SK-N-SH (cell line): ENCODE measurements around the gene PTOV1. TPM values are rescaled to one million over a fixed set of nuclear protein-coding genes. Genes with fewer than 3 reads are reported as not detected.

Experiments
- CTCF ChIA-PET: fragments of 300-600, 350-600 bp; formaldehyde crosslinking; extraction: SDS; loops from one replicate; lab custom pipeline; 2021; lab: Yijun Ruan, JAX
- POLR2A ChIA-PET: fragments of 350-600 bp; sonication (Branson Sonifier 250); formaldehyde crosslinking; extraction: SDS; loops from one replicate; lab custom pipeline; 2020; ENCODE audit warnings: antibody characterized with exemption, inconsistent platforms; lab: Yijun Ruan, JAX
- DNase-seq: peaks from one replicate; pipeline ENCODE4 v3.0.0; 2012
- H2AFZ ChIP-seq: fragments of 200-600 bp; sonication (generic); 2 replicates; pipeline ENCODE4 v1.8.1; 2016; ENCODE audit warnings: antibody characterized with exemption, mild to moderate bottlenecking, low read depth
- H3F3A ChIP-seq: fragments of 200-600 bp; sonication (generic); replicated peaks from 2 replicates; pipeline ENCODE3; 2016; ENCODE audit warnings: antibody characterized with exemption, mild to moderate bottlenecking; ENCODE audit not compliant: insufficient read depth
- H3K27ac ChIP-seq, 2 experiments: fragments of 200-500 bp in 1 of 2; fragments of 200-600 bp in 1 of 2; sonication (Bioruptor generic) in 1 of 2; sonication (generic), shearing (Covaris generic) in 1 of 2; 2 replicates each; pipeline versions ENCODE4 v1.5.1 to v1.6.1; 2014 to 2016; ENCODE audit warnings: low read depth in 2 of 2, inconsistent platforms in 1 of 2, low read length in 1 of 2, mild to moderate bottlenecking in 1 of 2, mixed read lengths in 1 of 2
- H3K27me3 ChIP-seq: fragments of 200-600 bp; sonication (generic), shearing (Covaris generic); 2 replicates; pipeline ENCODE4 v1.6.1; 2016; ENCODE audit warnings: mixed run types; ENCODE audit not compliant: insufficient read depth
- H3K36me3 ChIP-seq, 2 experiments: fragments of 200-500 bp in 1 of 2; fragments of 200-600 bp in 1 of 2; sonication (Bioruptor generic) in 1 of 2; sonication (generic) in 1 of 2; replicated peaks in 1 of 2; 2 replicates each; pipeline versions ENCODE3 to v1.5.1; 2014 to 2016; ENCODE audit warnings: low read length in 1 of 2, mild to moderate bottlenecking in 1 of 2; ENCODE audit not compliant: insufficient read depth in 2 of 2, control insufficient read depth in 1 of 2
- H3K4me1 ChIP-seq, 2 experiments: fragments of 200-500 bp in 1 of 2; fragments of 200-600 bp in 1 of 2; sonication (Bioruptor generic) in 1 of 2; sonication (generic), shearing (Covaris generic) in 1 of 2; 2 replicates each; pipeline versions ENCODE4 v1.5.1 to v1.6.1; 2014 to 2016; ENCODE audit warnings: low read depth in 1 of 2, low read length in 1 of 2, mixed run types in 1 of 2; ENCODE audit not compliant: insufficient read depth in 2 of 2, control insufficient read depth in 1 of 2
- H3K4me2 ChIP-seq: fragments of 200-600 bp; sonication (generic), shearing (Covaris generic); 2 replicates; pipeline ENCODE4 v1.6.1; 2017; ENCODE audit warnings: mixed run types
- H3K4me3 ChIP-seq, 2 experiments: fragments of 200-500 bp in 1 of 2; fragments of 200-600 bp in 1 of 2; sonication (Bioruptor generic) in 1 of 2; sonication (generic), shearing (Covaris generic) in 1 of 2; 2 replicates each; pipeline versions ENCODE4 v1.5.1 to v1.8.1; 2014 to 2016; ENCODE audit warnings: low read depth in 2 of 2, inconsistent platforms in 1 of 2, low read length in 1 of 2, mild to moderate bottlenecking in 1 of 2, mixed read lengths in 1 of 2, moderate library complexity in 1 of 2
- H3K79me2 ChIP-seq: fragments of 200-600 bp; sonication (generic); 2 replicates; pipeline ENCODE4 v1.8.1; 2017; ENCODE audit warnings: mild to moderate bottlenecking; ENCODE audit not compliant: insufficient read depth
- H3K9ac ChIP-seq: fragments of 200-600 bp; sonication (generic); 2 replicates; pipeline ENCODE4 v1.6.1; 2017; ENCODE audit warnings: mixed run types
- H3K9me2 ChIP-seq: fragments of 200-600 bp; sonication (generic); 2 replicates; pipeline ENCODE4 v1.6.1; 2017; ENCODE audit warnings: mixed run types
- H3K9me3 ChIP-seq: fragments of 200-600 bp; sonication (generic); 2 replicates; pipeline ENCODE4 v1.6.1; 2017; ENCODE audit warnings: mixed run types, mild to moderate bottlenecking, moderate library complexity
- H4K20me1 ChIP-seq: fragments of 200-600 bp; sonication (generic); 2 replicates; pipeline ENCODE4 v1.6.1; 2017; ENCODE audit warnings: mild to moderate bottlenecking, mixed run types; ENCODE audit not compliant: insufficient read depth
- CHD2 ChIP-seq: fragments of 150-350 bp; IDR thresholded peaks from 2 replicates; pipeline ENCODE4 v1.6.1; 2018; ENCODE audit warnings: low read length; ENCODE audit not compliant: partially characterized antibody
- CTCF ChIP-seq: fragments of 200-600 bp; sonication (generic); IDR thresholded peaks from 2 replicates; pipeline ENCODE4 v1.6.1; 2017; ENCODE audit warnings: antibody characterized with exemption, mild to moderate bottlenecking, moderate library complexity
- ELF1 ChIP-seq: IDR thresholded peaks from 2 replicates; pipeline ENCODE4 v1.4.0; 2012
- EP300 ChIP-seq, 2 experiments: IDR thresholded peaks; 2 replicates each; pipeline versions ENCODE4 v1.4.0 to v1.6.1; 2012; ENCODE audit warnings: borderline replicate concordance in 1 of 2, low read depth in 1 of 2, low read length in 1 of 2
- EZH2phosphoT487 ChIP-seq: fragments of 200-600 bp; sonication (generic); IDR thresholded peaks from 2 replicates; pipeline ENCODE4 v1.6.1; 2017; ENCODE audit warnings: low read depth, mixed run types, mild to moderate bottlenecking, antibody characterized with exemption, moderate library complexity, borderline replicate concordance
- FOSL2 ChIP-seq: IDR thresholded peaks from 2 replicates; pipeline ENCODE4 v1.4.0; 2012; ENCODE audit warnings: low read depth, mild to moderate bottlenecking, moderate library complexity, borderline replicate concordance
- FOXJ3 ChIP-seq: sonication (generic); formaldehyde crosslinking; IDR thresholded peaks from 2 replicates; pipeline ENCODE4 v1.5.1; 2020; ENCODE audit warnings: mild to moderate bottlenecking, missing genetic modification reagents
- FOXM1 ChIP-seq: IDR thresholded peaks from 2 replicates; pipeline ENCODE4 v1.4.0; 2012; ENCODE audit warnings: low read depth, mild to moderate bottlenecking
- GATA2 ChIP-seq: sonication (generic); formaldehyde crosslinking; IDR thresholded peaks from 2 replicates; pipeline ENCODE4 v1.5.0; 2020; ENCODE audit warnings: mild to moderate bottlenecking, missing genetic modification reagents
- IRF3 ChIP-seq: fragments of 150-350 bp; IDR thresholded peaks from 2 replicates; pipeline ENCODE4 v1.6.1; 2016; ENCODE audit warnings: mild to moderate bottlenecking, low read depth, low read length
- MAX ChIP-seq: IDR thresholded peaks from 2 replicates; pipeline ENCODE4 v1.4.0; 2012; ENCODE audit warnings: low read depth
- MEF2A ChIP-seq: IDR thresholded peaks from 2 replicates; pipeline ENCODE4 v1.4.0; 2012; ENCODE audit warnings: low read depth, borderline replicate concordance
- NFIC ChIP-seq: IDR thresholded peaks from 2 replicates; pipeline ENCODE4 v1.4.0; 2012; ENCODE audit warnings: borderline replicate concordance
- POLR2AphosphoS5 ChIP-seq: IDR thresholded peaks from 2 replicates; pipeline ENCODE4 v1.6.1; 2012; ENCODE audit warnings: low read depth, low read length
- RAD21 ChIP-seq: IDR thresholded peaks from 2 replicates; pipeline ENCODE4 v1.6.1; 2012; ENCODE audit warnings: mild to moderate bottlenecking, low read length
- RCOR1 ChIP-seq: fragments of 150-350 bp; IDR thresholded peaks from 2 replicates; pipeline ENCODE4 v1.6.1; 2017; ENCODE audit warnings: antibody characterized with exemption, low read length
- RFX5 ChIP-seq: IDR thresholded peaks from 2 replicates; pipeline ENCODE4 v1.6.1; 2012; ENCODE audit warnings: mild to moderate bottlenecking, improper control_type of control experiment, low read length
- RXRA ChIP-seq: IDR thresholded peaks from 2 replicates; pipeline ENCODE4 v1.4.0; 2012; ENCODE audit warnings: low read depth, mild to moderate bottlenecking, borderline replicate concordance
- SIN3A ChIP-seq: IDR thresholded peaks from 2 replicates; pipeline ENCODE4 v1.6.1; 2012; ENCODE audit warnings: low read depth, mild to moderate bottlenecking, low read length, moderate library complexity, borderline replicate concordance
- SMC3 ChIP-seq: IDR thresholded peaks from 2 replicates; pipeline ENCODE4 v1.6.1; 2012; ENCODE audit warnings: low read depth, low read length, improper control_type of control experiment
- TAF1 ChIP-seq: IDR thresholded peaks from 2 replicates; pipeline ENCODE4 v1.6.1; 2012; ENCODE audit warnings: low read depth, mild to moderate bottlenecking, low read length, moderate library complexity, borderline replicate concordance
- TCF12 ChIP-seq: IDR thresholded peaks from 2 replicates; pipeline ENCODE4 v1.4.0; 2012
- TEAD4 ChIP-seq: IDR thresholded peaks from 2 replicates; pipeline ENCODE4 v1.4.0; 2012; ENCODE audit warnings: mild to moderate bottlenecking, borderline replicate concordance; ENCODE audit not compliant: insufficient read depth
- USF1 ChIP-seq: IDR thresholded peaks from 2 replicates; pipeline ENCODE4 v1.4.0; 2012; ENCODE audit warnings: low read depth, borderline replicate concordance
- WGBS: methylation state at CpG from one replicate; pipeline ENCODE4 v1.1.6; 2017; ENCODE audit warnings: low lambda C conversion rate; 5-methylcytosine and 5-hydroxymethylcytosine counted together
- polyA plus RNA-seq, 3 experiments: library from polyadenylated mRNA; depleted of rRNA; stranded (reverse); fragments of >200 nt; gene quantifications; 2 replicates each; pipeline ENCODE4 v1.2.3, GENCODE V29; 2012

PTOV1 gene
- polyA plus RNA-seq, 1 of the 3 experiments (the other 2 are of a cell fraction) = 95.0 TPM

GRCh38 chr19:49894879-49895565 lies 44.1 kb downstream of the PTOV1 start:
- no peaks in the 10 kb centered on the region for H4K20me1 ChIP-seq
- no peaks in the 10 kb centered on the region for H3K27me3 ChIP-seq
- no peak overlapping the region for H3K4me2 ChIP-seq
- no peak overlapping the region for H3K27ac ChIP-seq
- POLR2A ChIA-PET = interaction anchor here (1.0 kb wide), 1 partner anchor 18 kb away, joined by 3 read pairs; no protein-coding TSS in a partner anchor
- no peak overlapping the region for H3K4me3 ChIP-seq
- no peak overlapping the region for H3K9ac ChIP-seq
- H3K4me1 ChIP-seq = peaks cover 0 to 11% of the 10 kb centered on the region in 2 experiments; a peak in 2 of 4 replicates
- no peaks in the 10 kb centered on the region for H3K9me2 ChIP-seq
- no peak for TF ChIP-seq GATA2 (CRISPR knock-in tag)
- TF ChIP-seq SIN3A = no peak
- TF ChIP-seq ELF1 = no peak
- no peak for TF ChIP-seq TEAD4
- no peak for TF ChIP-seq EP300 (IDR thresholded peaks at IDR 0.05; ENCODE audit: borderline replicate concordance in 1 of 2, low read depth in 1 of 2, low read length in 1 of 2)
- TF ChIP-seq MAX = no peak
- TF ChIP-seq CTCF = no peak
- no peak for TF ChIP-seq POLR2AphosphoS5
- no peak for TF ChIP-seq NFIC
- TF ChIP-seq TAF1 = no peak
- TF ChIP-seq FOXM1 = no peak
- TF ChIP-seq TCF12 = no peak
- no peak for TF ChIP-seq EZH2phosphoT487
- no peak for TF ChIP-seq RAD21
- no peaks in the 10 kb centered on the region for H3K79me2 ChIP-seq
- no peak for DNase-seq
- no peaks in the 10 kb centered on the region for H3K9me3 ChIP-seq
- WGBS = 81% methylated on average over 11 of the region's 17 CpGs
- CTCF ChIA-PET = interaction anchor here (1.1 to 1.7 kb wide), 2 partner anchors 9 to 43 kb away, joined by 4 read pairs; no protein-coding TSS in a partner anchor
- no peaks in the 10 kb centered on the region for H3F3A ChIP-seq
- no peaks in the 10 kb centered on the region for H3K36me3 ChIP-seq
- H2AFZ ChIP-seq = no peak overlapping the region

GRCh38 chr19:49895566-49896297 lies 44.8 kb downstream of the PTOV1 start:
- POLR2A ChIA-PET = interaction anchor here (1.0 kb wide), 1 partner anchor 19 kb away, joined by 3 read pairs; no protein-coding TSS in a partner anchor
- Histone ChIP-seq H3K4me3 (no peak overlapping the region), H3K9ac (no peak overlapping the region), H3K9me3 (no peaks in the 10 kb centered on the region), H2AFZ (no peak overlapping the region), H3K79me2 (no peaks in the 10 kb centered on the region), H3K4me1 (peaks cover 0 to 7% of the 10 kb centered on the region in 2 experiments; a peak in 2 of 4 replicates), H3K36me3 (no peaks in the 10 kb centered on the region), H3K27ac (no peak overlapping the region), H3K27me3 (no peaks in the 10 kb centered on the region), H3K4me2 (no peak overlapping the region), H4K20me1 (no peaks in the 10 kb centered on the region), H3F3A (no peaks in the 10 kb centered on the region), H3K9me2 (no peaks in the 10 kb centered on the region)
- no peak for DNase-seq
- 69% methylated on average over 16 of the region's 17 CpGs for WGBS
- CTCF ChIA-PET = interaction anchor here (1.1 kb wide), 1 partner anchor 42 kb away, joined by 4 read pairs; no protein-coding TSS in a partner anchor
- no peak for TF ChIP-seq FOXM1
- no peak for TF ChIP-seq NFIC
- no peak for TF ChIP-seq RCOR1
- no peak for TF ChIP-seq CHD2
- no peak for TF ChIP-seq USF1
- no peak for TF ChIP-seq IRF3
- no peak for TF ChIP-seq FOSL2
- no peak for TF ChIP-seq EZH2phosphoT487
- no peak for TF ChIP-seq SMC3
- no peak for TF ChIP-seq GATA2 (CRISPR knock-in tag)
- no peak for TF ChIP-seq FOXJ3 (CRISPR knock-in tag)
- no peak for TF ChIP-seq MEF2A
- TF ChIP-seq POLR2AphosphoS5 = no peak
- TF ChIP-seq RFX5 = no peak
- no peak for TF ChIP-seq RXRA
